ENCODE results near the gene TRIP12. TPM values are rescaled to one million over a fixed set of nuclear protein-coding genes. Genes with fewer than 3 reads are reported as not detected.
"Not testable (repeated sequence)": the region's sequence is repeated elsewhere in the genome, so short reads cannot be mapped to it uniquely, and the experiment has no call there.

The TRIP12 gene
- total and polyA plus RNA-seq, 2 of the 13 experiments (the other 11 are each of a cell fraction or from before 2014, with no cell fraction given): 72.1 to 153 TPM

GRCh38 chr2:229924541-229924940 lies 2.7 kb upstream of the TRIP12 start:
- H4K20me1 ChIP-seq (ENCODE audit: insufficient read depth, low read length); H3K4me3 ChIP-seq (replicated peaks in 1 of 3; ENCODE audit: insufficient read depth in 1 of 3, low read depth in 2 of 3, low read length in 3 of 3); in situ Hi-C loops (cut with HindIII; ENCODE audit: extremely low pct_ligation_motif_present, low pct_unique_long_range_greater_than_20kb); ATAC-seq; H3K9ac ChIP-seq (ENCODE audit: insufficient read depth, low read depth, low read length); H3K27ac ChIP-seq (ENCODE audit: extremely low read length, insufficient read depth, low read length); DNase-seq (ENCODE audit: low spot score); H3K27me3 ChIP-seq (ENCODE audit: control insufficient read depth in 1 of 2, insufficient read depth in 2 of 2, low read length in 2 of 2); POLR2A ChIA-PET; BruUV-seq (replicated peaks); H2AFZ ChIP-seq (ENCODE audit: low read length); H3K9me3 ChIP-seq (ENCODE audit: low read length); FAIRE-seq; CTCF ChIA-PET (ENCODE audit: low intra/inter-chr PET ratio, low total read pairs); H3K36me3 ChIP-seq (replicated peaks in 1 of 2; ENCODE audit: control insufficient read depth in 1 of 2, insufficient read depth in 2 of 2, low read length in 2 of 2): not testable (repeated sequence)
- peaks cover 19% of the 10 kb centered on the region for H3K79me2 ChIP-seq (ENCODE audit: insufficient read depth, low read length)
- WGBS (ENCODE audit: low lambda C conversion rate): 91% methylated on average over 10 of the region's 10 CpGs
- 0 out of 2 replicates have a peak overlapping the region, but pooled peaks have one; percentile 2 for H3K4me2 ChIP-seq (ENCODE audit: low read depth, low read length)
- peaks cover 18% of the 10 kb centered on the region for H3K4me1 ChIP-seq (ENCODE audit: insufficient read depth, low read length)
- intact Hi-C loops (cut with micrococcal nuclease; ENCODE audit: unreplicated experiment): loop anchor here (5.0 kb wide), 1 partner anchor 122 kb away; no protein-coding TSS in a partner anchor
- 0 out of 2 replicates have a peak, but pooled peaks have one; percentile 16 for TF ChIP-seq ZNF460 (CRISPR knock-in tag; IDR thresholded peaks at IDR 0.05; ENCODE audit: borderline replicate concordance)

DNA sequence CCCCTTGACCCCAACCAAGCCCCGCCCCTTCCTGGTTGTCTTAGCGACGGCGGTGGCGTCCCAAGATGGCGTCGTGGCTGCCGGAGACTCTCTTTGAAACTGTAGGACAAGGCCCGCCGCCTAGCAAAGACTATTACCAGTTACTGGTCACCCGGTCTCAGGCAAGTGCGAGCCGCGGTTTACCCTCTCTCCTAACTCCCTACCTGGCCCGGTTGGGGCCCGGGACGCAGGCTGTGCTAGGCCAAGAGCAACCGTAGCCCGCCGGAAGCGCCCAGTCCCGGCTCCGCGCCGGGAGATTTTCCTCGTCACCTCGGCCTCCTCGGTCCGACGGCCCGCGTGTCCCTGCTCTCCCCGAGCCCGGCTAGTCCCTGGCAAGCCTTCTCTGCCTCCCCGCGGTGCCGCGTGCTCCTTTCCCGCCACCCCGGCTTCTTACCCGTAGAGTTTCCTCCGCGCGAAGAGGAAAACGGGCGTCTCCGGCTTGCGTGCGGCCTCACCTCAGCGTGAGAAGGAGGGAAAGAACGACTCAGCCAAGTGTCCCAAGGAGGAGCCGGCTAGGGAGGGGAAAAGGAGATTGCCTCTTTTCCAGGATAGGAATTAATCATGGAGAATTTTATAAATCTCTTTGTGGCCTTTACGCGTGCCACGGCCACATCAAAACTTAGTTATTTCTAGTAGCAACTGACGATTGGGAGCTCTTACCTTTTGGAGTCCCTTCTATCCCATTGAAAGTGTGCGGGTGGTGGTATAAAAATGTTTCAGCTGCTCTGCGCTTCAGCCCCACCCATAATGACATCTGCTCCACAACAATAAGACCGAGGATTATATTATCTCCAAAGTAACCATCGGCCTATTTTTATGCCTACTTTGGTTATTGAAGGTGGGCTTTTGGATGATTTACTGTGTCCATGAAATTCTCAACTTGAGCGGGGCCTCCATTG lies 909 bp upstream of the TRIP12 start, which contains the start of gene FBXO36:
Gene FBXO36, plus strand, starts transcription at position 55 of the 938 bp plus-strand sequence. Its CDS starts 11 bp downstream, at position 66.
- Histone ChIP-seq H3K4me1 (ENCODE audit: insufficient read depth, low read length) (peaks cover 36% of the 10 kb centered on the region), H3K4me3 (replicated peaks in 1 of 3; ENCODE audit: insufficient read depth in 1 of 3, low read depth in 2 of 3, low read length in 3 of 3) (peak within 1 kb of the TSS; percentile 77 to 98 (median 87)), H3K9ac (ENCODE audit: insufficient read depth, low read depth, low read length) (peak within 1 kb of the TSS; percentile 84), H3K4me2 (ENCODE audit: low read depth, low read length) (peak within 1 kb of the TSS; percentile 90), H2AFZ (ENCODE audit: low read length) (peak within 1 kb of the TSS; percentile 85), H3K27me3 (ENCODE audit: control insufficient read depth in 1 of 2, insufficient read depth in 2 of 2, low read length in 2 of 2) (no peaks in the 10 kb centered on the region; a peak in 1 of 5 replicates), H3K79me2 (ENCODE audit: insufficient read depth, low read length) (peaks cover 37% of the 10 kb centered on the region), H3K27ac (ENCODE audit: extremely low read length, insufficient read depth, low read length) (peak within 1 kb of the TSS; percentile 95), H3K9me3 (ENCODE audit: low read length) (no peaks in the 10 kb centered on the region), H3K36me3 (replicated peaks in 1 of 2; ENCODE audit: control insufficient read depth in 1 of 2, insufficient read depth in 2 of 2, low read length in 2 of 2) (peaks cover 0 to 4% of the 10 kb centered on the region in 2 experiments; a peak in 3 of 5 replicates), H4K20me1 (ENCODE audit: insufficient read depth, low read length) (peaks cover 11% of the 10 kb centered on the region; the same call in 1 of the 2 replicates)
- TSS peak; percentile 64 for BruUV-seq (replicated peaks)
- DNase-seq (ENCODE audit: low spot score) (peak; percentile 65), ATAC-seq (peak; percentile 79), FAIRE-seq (no peak)
- POLR2A ChIA-PET: interaction anchor here (1.0 to 2.6 kb wide), 2 partner anchors 12 to 24 kb away, joined by 3 to 20 read pairs; no protein-coding TSS in a partner anchor
- CTCF ChIA-PET (ENCODE audit: low intra/inter-chr PET ratio, low total read pairs): no interaction called here
- intact Hi-C loops (cut with micrococcal nuclease; ENCODE audit: unreplicated experiment): loop anchor here (5.0 kb wide), 1 partner anchor 120 kb away; no protein-coding TSS in a partner anchor
- under 1% methylated on average over 60 of the region's 61 CpGs for WGBS (ENCODE audit: low lambda C conversion rate)
- in situ Hi-C loops (cut with HindIII; ENCODE audit: extremely low pct_ligation_motif_present, low pct_unique_long_range_greater_than_20kb): no loop called here
- TF ChIP-seq TCF12 (IDR thresholded peaks at IDR 0.05): no peak
- no peak for TF ChIP-seq TCF12 (CRISPR knock-in tag; IDR thresholded peaks at IDR 0.05)
- no peak; the same call in 1 of the 2 replicates for TF ChIP-seq SALL2 (CRISPR knock-in tag; IDR thresholded peaks at IDR 0.05)
- TF ChIP-seq CREB3 (CRISPR knock-in tag; IDR thresholded peaks at IDR 0.05): no peak
- TF ChIP-seq MNT (IDR thresholded peaks at IDR 0.05): no peak
- TF ChIP-seq AGO2 (optimal IDR thresholded peaks at IDR 0.05; ENCODE audit: low read depth, low read length): peak; percentile 45
- TF ChIP-seq CBFB (CRISPR knock-in tag; IDR thresholded peaks at IDR 0.05): peak; percentile 39; the same call in 1 of the 2 replicates
- no peak for TF ChIP-seq ZFP36L2 (CRISPR knock-in tag; IDR thresholded peaks at IDR 0.05)
- no peak for TF ChIP-seq ZNF451 (CRISPR knock-in tag; IDR thresholded peaks at IDR 0.05)
- peak; percentile 33; the same call in 1 of the 2 replicates for TF ChIP-seq ISL2 (CRISPR knock-in tag; IDR thresholded peaks at IDR 0.05)
- no peak for TF ChIP-seq ZFAT (CRISPR knock-in tag; conservative IDR thresholded peaks at IDR 0.05)
- peak; percentile 7; the same call in 1 of the 2 replicates for TF ChIP-seq ZSCAN25 (CRISPR knock-in tag; IDR thresholded peaks at IDR 0.05)
- TF ChIP-seq ZNF672 (CRISPR knock-in tag; IDR thresholded peaks at IDR 0.05): no peak
- peak; percentile 44 for TF ChIP-seq ZNF792 (CRISPR knock-in tag; IDR thresholded peaks at IDR 0.05)
